Neuronal stem cell (in vitro differentiated cells): ENCODE results near the gene HTRA3.

ENCODE experiments used
- DNase-seq: peaks from one replicate; pipeline ENCODE4 v3.0.0-alpha.2; 2013; ENCODE audit warnings: low spot score
- H2AFZ ChIP-seq: one replicate; pipeline ENCODE4 v1.6.1; 2013; ENCODE audit warnings: mild to moderate bottlenecking, low read length, inconsistent platforms
- H2AK5ac ChIP-seq: 2 replicates; pipeline ENCODE4 v1.6.1; 2013; ENCODE audit warnings: low read depth, mild to moderate bottlenecking, inconsistent platforms, low read length, moderate library complexity, mixed read lengths
- H2BK120ac ChIP-seq: 2 replicates; pipeline ENCODE4 v1.6.1; 2013; ENCODE audit warnings: low read depth, mild to moderate bottlenecking, inconsistent platforms, low read length, moderate library complexity, mixed read lengths
- H2BK12ac ChIP-seq: one replicate; pipeline ENCODE4 v1.6.1; 2013; ENCODE audit warnings: low read length, inconsistent platforms
- H2BK15ac ChIP-seq: 2 replicates; pipeline ENCODE4 v1.6.1; 2013; ENCODE audit warnings: mild to moderate bottlenecking, low read length, inconsistent platforms, mixed read lengths
- H2BK5ac ChIP-seq: one replicate; pipeline ENCODE4 v1.6.1; 2013; ENCODE audit warnings: inconsistent platforms, mild to moderate bottlenecking, low read length, moderate library complexity
- H3K14ac ChIP-seq: one replicate; pipeline ENCODE4 v1.6.1; 2013; ENCODE audit warnings: low read length, inconsistent platforms
- H3K18ac ChIP-seq: 2 replicates; pipeline ENCODE4 v1.6.1; 2013; ENCODE audit warnings: low read length, inconsistent platforms
- H3K23ac ChIP-seq: 2 replicates; pipeline ENCODE4 v1.6.1; 2013; ENCODE audit warnings: low read depth, mild to moderate bottlenecking, mixed read lengths, low read length, inconsistent platforms; ENCODE audit not compliant: poor library complexity
- H3K27ac ChIP-seq: replicated peaks from 3 replicates; pipeline ENCODE4 v1.5.1; 2013; ENCODE audit warnings: low read length, inconsistent platforms
- H3K27me3 ChIP-seq, 3 experiments: 2 replicates each; pipeline ENCODE4 v1.6.1; 2013; ENCODE audit warnings: low read length in 3 of 3, mild to moderate bottlenecking in 2 of 3, inconsistent platforms in 1 of 3, low read depth in 1 of 3, mixed read lengths in 1 of 3, moderate library complexity in 1 of 3; ENCODE audit not compliant: control insufficient read depth in 3 of 3, insufficient read depth in 3 of 3
- H3K36me3 ChIP-seq, 2 donors: replicated peaks in 1 of 2; 2 replicates each; pipeline ENCODE4 v1.6.1; 2013; ENCODE audit warnings: low read length in 2 of 2; ENCODE audit not compliant: control insufficient read depth in 2 of 2, insufficient read depth in 2 of 2
- H3K4ac ChIP-seq: 2 replicates; pipeline ENCODE4 v1.6.1; 2013; ENCODE audit warnings: inconsistent platforms, mild to moderate bottlenecking, low read length, moderate library complexity
- H3K4me1 ChIP-seq, 2 donors: 1 replicate in 1 of 2; 2 replicates in 1 of 2; pipeline ENCODE4 v1.6.1; 2013; ENCODE audit warnings: low read length in 2 of 2, low read depth in 1 of 2; ENCODE audit not compliant: control insufficient read depth in 2 of 2, insufficient read depth in 1 of 2
- H3K4me2 ChIP-seq: one replicate; pipeline ENCODE4 v1.6.1; 2013; ENCODE audit warnings: mild to moderate bottlenecking, low read length, inconsistent platforms; ENCODE audit not compliant: insufficient read depth, poor library complexity, severe bottlenecking
- H3K4me3 ChIP-seq, 2 donors: 2 replicates each; pipeline ENCODE4 v1.5.1; 2013; ENCODE audit warnings: low read length in 2 of 2, mild to moderate bottlenecking in 2 of 2, inconsistent platforms in 1 of 2, moderate library complexity in 1 of 2
- H3K79me1 ChIP-seq: one replicate; pipeline ENCODE4 v1.6.1; 2013; ENCODE audit warnings: low read depth, mild to moderate bottlenecking, inconsistent platforms, low read length, moderate library complexity
- H3K9ac ChIP-seq: one replicate; pipeline ENCODE4 v1.6.1; 2013; ENCODE audit warnings: mild to moderate bottlenecking, low read depth, low read length, inconsistent platforms; ENCODE audit not compliant: poor library complexity
- H3K9me3 ChIP-seq, 2 donors: replicated peaks in 1 of 2; 2 replicates each; pipeline versions ENCODE3 to v1.6.1; 2013; ENCODE audit warnings: low read length in 2 of 2, mild to moderate bottlenecking in 2 of 2, inconsistent platforms in 1 of 2, low read depth in 1 of 2, mixed read lengths in 1 of 2, moderate library complexity in 1 of 2; ENCODE audit not compliant: control insufficient read depth in 2 of 2, insufficient read depth in 1 of 2
- H4K8ac ChIP-seq: one replicate; pipeline ENCODE4 v1.6.1; 2013; ENCODE audit warnings: low read depth, mild to moderate bottlenecking, inconsistent platforms, low read length, moderate library complexity
- H4K91ac ChIP-seq: one replicate; pipeline ENCODE4 v1.6.1; 2013; ENCODE audit warnings: low read length, low read depth, mild to moderate bottlenecking, inconsistent platforms; ENCODE audit not compliant: poor library complexity
- WGBS, 2 donors: extraction: QIAGEN DNeasy Blood & Tissue Kit; methylation state at CpG; one replicate each; pipeline ENCODE4 v1.1.7; 2013; ENCODE audit warnings: missing lambda C conversion rate in 2 of 2, mixed read lengths in 1 of 2; ENCODE audit not compliant: insufficient read length in 2 of 2, insufficient replicate concordance in 1 of 2; ENCODE audit errors: extremely low coverage in 2 of 2; 5-methylcytosine and 5-hydroxymethylcytosine counted together

Gene HTRA3

GRCh38 chr4:8315435-8316250 is 46.1 kb downstream of the HTRA3 start:
- H3K4me1 ChIP-seq: peaks cover 19 to 22% of the 10 kb centered on the region in 2 donors
- no peaks in the 10 kb centered on the region for H3K36me3 ChIP-seq
- H4K8ac ChIP-seq: no peak overlapping the region
- H2BK15ac ChIP-seq: peak overlapping the region; percentile 93
- H2BK5ac ChIP-seq: peak overlapping the region; percentile 17
- peak overlapping the region in 1 of 2 donors; percentile 0 for H3K4me3 ChIP-seq
- H2AFZ ChIP-seq: peak overlapping the region; percentile 80
- H4K91ac ChIP-seq: peak overlapping the region; percentile 73
- peak overlapping the region; percentile 74 for H2BK120ac ChIP-seq
- peak overlapping the region; percentile 60 for H3K9ac ChIP-seq
- H3K4ac ChIP-seq: no peak overlapping the region
- H3K9me3 ChIP-seq: peaks cover 3% of the 10 kb centered on the region in 2 donors
- peak overlapping the region; percentile 71 for H3K27ac ChIP-seq
- no peaks in the 10 kb centered on the region for H3K79me1 ChIP-seq
- no peak overlapping the region for H2BK12ac ChIP-seq
- H3K4me2 ChIP-seq: peak overlapping the region; percentile 27
- no peak overlapping the region for H3K14ac ChIP-seq
- peak; percentile 70 for DNase-seq
- no peak overlapping the region for H3K23ac ChIP-seq
- H3K18ac ChIP-seq: peak overlapping the region; percentile 96
- WGBS, 2 donors: no CpG with 5 or more reads among the region's 21 CpGs
- H3K27me3 ChIP-seq: no peaks in the 10 kb centered on the region
- H2AK5ac ChIP-seq: peak overlapping the region; percentile 97

- H4K91ac ChIP-seq: peak overlapping the region; percentile 41
- no peaks in the 10 kb centered on the region for H3K27me3 ChIP-seq
- peak overlapping the region; percentile 60 for H3K9ac ChIP-seq
- H3K9me3 ChIP-seq: peaks cover 3% of the 10 kb centered on the region in 2 donors
- H3K79me1 ChIP-seq: no peaks in the 10 kb centered on the region
- peak overlapping the region; percentile 80 for H2AFZ ChIP-seq
- H2BK120ac ChIP-seq: peak overlapping the region; percentile 74
- peak overlapping the region; percentile 93 for H2BK15ac ChIP-seq
- peak overlapping the region; percentile 97 for H2AK5ac ChIP-seq
- H2BK5ac ChIP-seq: no peak overlapping the region
- peak overlapping the region; percentile 71 for H3K27ac ChIP-seq
- peak overlapping the region; percentile 56 for H3K23ac ChIP-seq
- H2BK12ac ChIP-seq: peak overlapping the region; percentile 48
- H3K4ac ChIP-seq: peak overlapping the region; percentile 53
- peak overlapping the region; percentile 96 for H3K18ac ChIP-seq
- H3K14ac ChIP-seq: no peak overlapping the region
- no CpG with 5 or more reads among the region's 10 CpGs for WGBS, 2 donors
- H4K8ac ChIP-seq: no peak overlapping the region
- peaks cover 19 to 22% of the 10 kb centered on the region in 2 donors for H3K4me1 ChIP-seq
- H3K4me3 ChIP-seq: peak overlapping the region in 1 of 2 donors; percentile 0
- no peaks in the 10 kb centered on the region for H3K36me3 ChIP-seq
- no peak for DNase-seq
- no peak overlapping the region for H3K4me2 ChIP-seq
These were observed 46.8 kb downstream of the HTRA3 start for GRCh38 chr4:8316251-8316771.

GRCh38 chr4:8316911-8317351 is 47.4 kb downstream of the HTRA3 start:
- Histone ChIP-seq H3K27ac (no peak overlapping the region), H2BK15ac (peak overlapping the region; percentile 81)
- WGBS, 2 donors: no CpG with 5 or more reads among the region's 15 CpGs

GRCh38 chr4:8317474-8317873 is 47.9 kb downstream of the HTRA3 start:
- no peak overlapping the region for H3K9ac ChIP-seq
- no peaks in the 10 kb centered on the region for H3K79me1 ChIP-seq
- H3K18ac ChIP-seq: no peak overlapping the region
- no peak overlapping the region for H2AFZ ChIP-seq
- H4K91ac ChIP-seq: no peak overlapping the region
- H3K4me3 ChIP-seq: no peak overlapping the region
- no peak overlapping the region for H3K23ac ChIP-seq
- no peak for DNase-seq
- no peak overlapping the region for H2BK15ac ChIP-seq
- no CpG with 5 or more reads among the region's 6 CpGs for WGBS, 2 donors
- no peak overlapping the region for H3K4ac ChIP-seq
- H3K4me1 ChIP-seq: peaks cover 19 to 22% of the 10 kb centered on the region in 2 donors
- H3K27ac ChIP-seq: no peak overlapping the region
- no peak overlapping the region for H2BK120ac ChIP-seq
- H3K14ac ChIP-seq: no peak overlapping the region
- peaks cover 3% of the 10 kb centered on the region in 2 donors for H3K9me3 ChIP-seq
- H2AK5ac ChIP-seq: no peak overlapping the region
- H2BK12ac ChIP-seq: no peak overlapping the region
- no peaks in the 10 kb centered on the region for H3K36me3 ChIP-seq
- H3K4me2 ChIP-seq: no peak overlapping the region
- no peaks in the 10 kb centered on the region for H3K27me3 ChIP-seq
- H4K8ac ChIP-seq: no peak overlapping the region
- no peak overlapping the region for H2BK5ac ChIP-seq

More at GRCh38 chr4:8316911-8317351, 47.4 kb downstream of the HTRA3 start:
- H2BK12ac ChIP-seq: peak overlapping the region; percentile 48
- no peaks in the 10 kb centered on the region for H3K36me3 ChIP-seq
- no peak overlapping the region for H3K23ac ChIP-seq
- H3K18ac ChIP-seq: peak overlapping the region; percentile 96
- peak overlapping the region; percentile 97 for H2AK5ac ChIP-seq
- peaks cover 19 to 22% of the 10 kb centered on the region in 2 donors for H3K4me1 ChIP-seq
- H3K9me3 ChIP-seq: peaks cover 3% of the 10 kb centered on the region in 2 donors
- no peak overlapping the region for H4K91ac ChIP-seq
- H3K27me3 ChIP-seq: no peaks in the 10 kb centered on the region
- no peaks in the 10 kb centered on the region for H3K79me1 ChIP-seq
- H3K4me3 ChIP-seq: no peak overlapping the region
- no peak overlapping the region for H4K8ac ChIP-seq
- H2BK5ac ChIP-seq: no peak overlapping the region
- peak overlapping the region; percentile 91 for H3K4ac ChIP-seq
- H2BK120ac ChIP-seq: no peak overlapping the region
- DNase-seq: no peak
- peak overlapping the region; percentile 80 for H2AFZ ChIP-seq
- peak overlapping the region; percentile 84 for H3K14ac ChIP-seq
- H3K4me2 ChIP-seq: no peak overlapping the region
- no peak overlapping the region for H3K9ac ChIP-seq
